Caco-2 (cell line): Measurements from ENCODE around the gene AKAP8L. TPM values are rescaled to one million over a fixed set of nuclear protein-coding genes. Genes with fewer than 3 reads are reported as not detected.
"Not testable (repeated sequence)": the region's sequence is repeated elsewhere in the genome, so short reads cannot be mapped to it uniquely, and the experiment has no call there.

ENCODE experiments used
- BruUV-seq: library from RNA; stranded (reverse); fragments of 400-500 nt; replicated peaks from 2 replicates; lab custom pipeline; 2021; lab: Mats Ljungman, UMichigan
- CTCF ChIA-PET: fragments of 300-600 bp; sonication (Branson Sonifier 250); formaldehyde crosslinking; loops from one replicate; lab custom pipeline; 2022; ENCODE audit warnings: antibody characterized with exemption; lab: Charles Lee
- POLR2A ChIA-PET: fragments of 300-600 bp; sonication (Branson Sonifier 250); formaldehyde crosslinking; loops from one replicate; lab custom pipeline; 2022; ENCODE audit warnings: antibody characterized with exemption; lab: Charles Lee
- DNase-seq, 2 experiments: peaks; one replicate each; pipeline versions ENCODE4 v3.0.0 to v3.0.0-alpha.2; 2020 to 2022
- H3K27me3 ChIP-seq: replicated peaks from 2 replicates; pipeline ENCODE4 v1.6.0; 2011; ENCODE audit warnings: low read length; ENCODE audit not compliant: control insufficient read depth, insufficient read depth
- H3K36me3 ChIP-seq: 2 replicates; pipeline ENCODE4 v1.5.1; 2011; ENCODE audit warnings: low read length; ENCODE audit not compliant: control insufficient read depth, insufficient read depth
- H3K4me1 ChIP-seq: fragments of 250-450 bp; sonication (Bioruptor Pico); 2 replicates; pipeline ENCODE4 v1.5.1; 2020; ENCODE audit warnings: mild to moderate bottlenecking
- H3K4me3 ChIP-seq: 2 replicates; pipeline ENCODE4 v1.5.1; 2011; ENCODE audit warnings: low read depth, mild to moderate bottlenecking, control low read depth, low read length
- H3K9me3 ChIP-seq: fragments of 250-450 bp; sonication (Bioruptor Pico); 2 replicates; pipeline ENCODE4 v1.5.1; 2020; ENCODE audit warnings: mild to moderate bottlenecking, moderate library complexity
- H3K27ac Mint-ChIP-seq: one replicate; pipeline ENCODE4 v1.8.0; 2022; ENCODE audit warnings: mixed read lengths; ENCODE audit not compliant: unreplicated experiment
- H3K27me3 Mint-ChIP-seq: one replicate; pipeline ENCODE4 v1.8.0; 2022; ENCODE audit warnings: mixed read lengths; ENCODE audit not compliant: insufficient read depth, unreplicated experiment
- H3K36me3 Mint-ChIP-seq: one replicate; pipeline ENCODE4 v1.8.0; 2022; ENCODE audit warnings: mild to moderate bottlenecking, mixed read lengths; ENCODE audit not compliant: insufficient read depth, unreplicated experiment
- H3K4me1 Mint-ChIP-seq: one replicate; pipeline ENCODE4 v1.8.0; 2022; ENCODE audit warnings: low read depth, mixed read lengths; ENCODE audit not compliant: unreplicated experiment
- H3K4me3 Mint-ChIP-seq: one replicate; pipeline ENCODE4 v1.8.0; 2022; ENCODE audit warnings: mild to moderate bottlenecking, moderate library complexity, mixed read lengths; ENCODE audit not compliant: unreplicated experiment
- H3K9me3 Mint-ChIP-seq: one replicate; pipeline ENCODE4 v1.8.0; 2022; ENCODE audit warnings: mixed read lengths; ENCODE audit not compliant: unreplicated experiment
- intact Hi-C: fragments of 100-400 bp; cut with micrococcal nuclease; formaldehyde crosslinking; loops from one replicate; pipeline ENCODE4 v1.10.0; 2022; ENCODE audit not compliant: unreplicated experiment
- total RNA-seq: library from RNA; stranded (reverse); gene quantifications from 2 replicates; pipeline ENCODE4 v1.2.3, GENCODE V29; 2022
- TF ChIP-seq, protein P1 (sequence below), 2 experiments: fragments of 200-600 bp in 1 of 2; IDR thresholded peaks; 1 replicate in 1 of 2; 2 replicates in 1 of 2; pipeline versions ENCODE4 v1.5.1 to v1.8.0; 2011 to 2022; ENCODE audit warnings: antibody characterized with exemption in 1 of 2, control low read depth in 1 of 2, inconsistent platforms in 1 of 2, low read depth in 1 of 2, low read length in 1 of 2, mild to moderate bottlenecking in 1 of 2, moderate library complexity in 1 of 2; ENCODE audit not compliant: insufficient read depth in 1 of 2, severe bottlenecking in 1 of 2, unreplicated experiment in 1 of 2

Gene AKAP8L
- total RNA-seq, 1 experiment from 2014 or later: 112 TPM

DNA sequence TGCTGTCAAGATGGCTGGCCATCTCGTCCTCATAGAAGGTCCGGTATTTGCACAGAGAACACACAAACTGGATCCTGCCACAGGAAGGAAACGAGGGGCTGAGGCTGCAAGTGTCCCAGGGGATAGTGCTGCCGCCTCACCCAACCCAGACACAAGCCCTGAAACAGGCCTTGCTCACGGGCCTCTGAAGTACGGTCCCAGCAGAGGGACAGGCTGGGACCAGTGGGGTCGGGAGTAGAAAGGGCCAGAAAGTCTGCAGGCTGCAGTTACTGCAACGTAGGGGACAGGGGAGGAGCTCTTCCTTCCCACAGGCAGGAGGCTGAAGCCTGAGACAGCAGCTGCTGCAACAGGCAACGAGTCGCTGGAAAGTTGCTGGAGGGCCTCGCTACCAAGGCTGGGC lies 21.0 kb downstream of the AKAP8L start:
- intact Hi-C loops: no loop called here
- H3K36me3 ChIP-seq: peaks cover 11% of the 10 kb centered on the region
- H3K4me1 ChIP-seq: no peaks in the 10 kb centered on the region
- H3K4me3 ChIP-seq: no peak overlapping the region
- H3K27me3 Mint-ChIP-seq: no peaks in the 10 kb centered on the region
- DNase-seq: no peak
- H3K9me3 Mint-ChIP-seq: no peaks in the 10 kb centered on the region
- H3K36me3 Mint-ChIP-seq: peaks cover 76% of the 10 kb centered on the region
- no TSS peak for BruUV-seq
- no peaks in the 10 kb centered on the region for H3K9me3 ChIP-seq
- ChIA-PET CTCF (no interaction called here), POLR2A (no interaction called here)
- no peak overlapping the region for H3K27ac Mint-ChIP-seq
- H3K27me3 ChIP-seq: no peaks in the 10 kb centered on the region
- no peak overlapping the region for H3K4me3 Mint-ChIP-seq
- TF ChIP-seq, protein P1, sequence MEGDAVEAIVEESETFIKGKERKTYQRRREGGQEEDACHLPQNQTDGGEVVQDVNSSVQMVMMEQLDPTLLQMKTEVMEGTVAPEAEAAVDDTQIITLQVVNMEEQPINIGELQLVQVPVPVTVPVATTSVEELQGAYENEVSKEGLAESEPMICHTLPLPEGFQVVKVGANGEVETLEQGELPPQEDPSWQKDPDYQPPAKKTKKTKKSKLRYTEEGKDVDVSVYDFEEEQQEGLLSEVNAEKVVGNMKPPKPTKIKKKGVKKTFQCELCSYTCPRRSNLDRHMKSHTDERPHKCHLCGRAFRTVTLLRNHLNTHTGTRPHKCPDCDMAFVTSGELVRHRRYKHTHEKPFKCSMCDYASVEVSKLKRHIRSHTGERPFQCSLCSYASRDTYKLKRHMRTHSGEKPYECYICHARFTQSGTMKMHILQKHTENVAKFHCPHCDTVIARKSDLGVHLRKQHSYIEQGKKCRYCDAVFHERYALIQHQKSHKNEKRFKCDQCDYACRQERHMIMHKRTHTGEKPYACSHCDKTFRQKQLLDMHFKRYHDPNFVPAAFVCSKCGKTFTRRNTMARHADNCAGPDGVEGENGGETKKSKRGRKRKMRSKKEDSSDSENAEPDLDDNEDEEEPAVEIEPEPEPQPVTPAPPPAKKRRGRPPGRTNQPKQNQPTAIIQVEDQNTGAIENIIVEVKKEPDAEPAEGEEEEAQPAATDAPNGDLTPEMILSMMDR (IDR thresholded peaks at IDR 0.05; ENCODE audit: insufficient read depth in 1 of 2, low read depth in 1 of 2, low read length in 1 of 2, severe bottlenecking in 1 of 2, unreplicated experiment in 1 of 2): no peak
- H3K4me1 Mint-ChIP-seq: no peaks in the 10 kb centered on the region

DNA sequence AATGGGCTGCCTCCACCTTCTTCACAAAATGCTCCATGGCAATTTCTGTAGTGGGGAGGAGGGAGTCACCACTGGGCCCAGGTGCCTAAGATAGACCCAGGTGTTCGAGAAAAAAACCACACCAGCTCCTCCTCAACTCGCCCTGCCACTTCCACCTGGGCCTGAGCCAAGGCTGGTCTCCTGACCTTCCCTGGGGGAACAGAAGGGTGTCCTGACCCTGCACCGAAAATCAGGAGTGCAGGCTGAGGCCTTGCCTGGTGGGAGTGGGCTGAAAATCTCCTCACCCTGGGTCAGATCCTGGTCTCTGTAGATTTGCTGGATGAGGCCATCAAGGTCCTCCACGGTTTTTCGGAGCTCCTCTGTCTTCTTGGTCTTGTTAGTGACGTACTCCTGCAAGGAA lies 21.6 kb downstream of the AKAP8L start:
- no peak overlapping the region for H3K4me3 ChIP-seq
- no peaks in the 10 kb centered on the region for H3K9me3 ChIP-seq
- no peaks in the 10 kb centered on the region for H3K27me3 ChIP-seq
- Mint-ChIP-seq H3K36me3 (peaks cover 78% of the 10 kb centered on the region), H3K4me1 (no peaks in the 10 kb centered on the region), H3K9me3 (no peaks in the 10 kb centered on the region), H3K4me3 (no peak overlapping the region), H3K27me3 (no peaks in the 10 kb centered on the region), H3K27ac (no peak overlapping the region)
- H3K36me3 ChIP-seq: peaks cover 11% of the 10 kb centered on the region
- intact Hi-C loops: no loop called here
- TF ChIP-seq, protein P1 (IDR thresholded peaks at IDR 0.05; ENCODE audit: insufficient read depth in 1 of 2, low read depth in 1 of 2, low read length in 1 of 2, severe bottlenecking in 1 of 2, unreplicated experiment in 1 of 2): no peak
- BruUV-seq: no TSS peak
- H3K4me1 ChIP-seq: no peaks in the 10 kb centered on the region
- no peak for DNase-seq
- POLR2A ChIA-PET: no interaction called here
- CTCF ChIA-PET: no interaction called here

DNA sequence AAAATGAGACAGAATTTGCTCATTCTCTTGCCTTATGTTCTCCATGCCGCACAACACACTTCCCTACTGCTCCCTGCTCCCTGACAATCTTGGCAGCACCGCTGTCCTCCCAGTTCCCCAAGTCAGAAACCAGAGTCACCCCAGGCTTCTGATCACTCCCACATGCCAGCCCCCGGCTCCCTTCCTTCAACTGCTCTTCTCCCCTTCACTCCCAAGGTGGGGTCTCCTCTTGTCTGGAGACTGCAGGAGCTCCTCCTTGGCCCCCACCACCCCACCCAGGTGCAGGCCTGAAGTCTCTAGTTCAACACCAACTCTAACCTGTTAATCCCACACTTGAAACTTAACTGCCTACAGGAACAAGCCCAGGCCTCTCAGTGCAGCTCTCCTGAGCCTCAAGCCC lies 22.4 kb downstream of the AKAP8L start:
- ChIA-PET CTCF (interaction anchor here (1.2 kb wide), 1 partner anchor 243 kb away, joined by 3 read pairs; no protein-coding TSS in a partner anchor), POLR2A (no interaction called here)
- DNase-seq: no peak
- H3K4me3 ChIP-seq: no peak overlapping the region
- intact Hi-C loops: no loop called here
- Mint-ChIP-seq H3K27me3 (no peaks in the 10 kb centered on the region), H3K9me3 (no peaks in the 10 kb centered on the region), H3K36me3 (peaks cover 83% of the 10 kb centered on the region), H3K27ac (no peak overlapping the region), H3K4me1 (no peaks in the 10 kb centered on the region), H3K4me3 (no peak overlapping the region)
- TF ChIP-seq, protein P1 (IDR thresholded peaks at IDR 0.05; ENCODE audit: insufficient read depth in 1 of 2, low read depth in 1 of 2, low read length in 1 of 2, severe bottlenecking in 1 of 2, unreplicated experiment in 1 of 2): no peak
- no peaks in the 10 kb centered on the region for H3K9me3 ChIP-seq
- no peaks in the 10 kb centered on the region for H3K4me1 ChIP-seq
- no TSS peak for BruUV-seq
- peaks cover 11% of the 10 kb centered on the region for H3K36me3 ChIP-seq
- no peaks in the 10 kb centered on the region for H3K27me3 ChIP-seq

DNA sequence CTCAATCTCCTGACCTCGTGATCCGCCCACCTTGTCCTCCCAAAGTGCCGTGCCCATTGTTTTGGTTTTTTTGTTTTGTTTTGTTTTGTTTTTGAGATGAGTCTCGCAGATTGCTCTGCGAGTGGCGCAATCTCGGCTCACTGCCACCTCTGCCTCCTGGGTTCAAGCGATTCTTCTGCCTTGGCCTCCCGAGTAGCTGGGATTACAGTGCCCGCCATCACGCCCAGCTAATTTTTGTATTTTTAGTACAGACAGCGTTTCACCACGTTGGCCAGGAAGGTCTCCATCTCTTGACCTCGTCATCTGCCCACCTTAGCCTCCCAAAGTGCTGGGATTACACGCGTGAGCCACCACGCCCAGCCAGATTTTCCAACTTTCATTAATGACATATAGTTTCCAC lies 23.5 kb downstream of the AKAP8L start:
- H3K36me3 Mint-ChIP-seq: peaks cover 82% of the 10 kb centered on the region
- H3K4me1 Mint-ChIP-seq, H3K27me3 Mint-ChIP-seq, H3K27me3 ChIP-seq, intact Hi-C loops, H3K9me3 ChIP-seq, H3K27ac Mint-ChIP-seq, BruUV-seq, H3K9me3 Mint-ChIP-seq, H3K4me1 ChIP-seq, POLR2A ChIA-PET, H3K4me3 Mint-ChIP-seq, DNase-seq, H3K4me3 ChIP-seq: not testable (repeated sequence)
- CTCF ChIA-PET: interaction anchor here (1.2 kb wide), 1 partner anchor 242 kb away, joined by 3 read pairs; no protein-coding TSS in a partner anchor
- peaks cover 11% of the 10 kb centered on the region for H3K36me3 ChIP-seq
